SK-N-MC (cell line): Measurements from ENCODE around the gene AGMO.

Experiments
- DNase-seq: peaks from one replicate; pipeline ENCODE4 v3.0.0-alpha.2; 2011; ENCODE audit warnings: low read depth, low spot score
- H3K27ac ChIP-seq: fragments of 200-600 bp; sonication (generic); 2 replicates; pipeline ENCODE4 v1.5.1; 2016; ENCODE audit warnings: mixed run types
- H3K36me3 ChIP-seq: fragments of 200-600 bp; sonication (generic); 2 replicates; pipeline ENCODE4 v1.6.1; 2017; ENCODE audit warnings: antibody characterized with exemption, low read length, mixed read lengths; ENCODE audit not compliant: insufficient read depth
- H3K4me3 ChIP-seq: fragments of 200-600 bp; sonication (generic); 2 replicates; pipeline ENCODE4 v1.5.1; 2016
- H3K9ac ChIP-seq: fragments of 200-600 bp; sonication (generic); 2 replicates; pipeline ENCODE4 v1.8.0; 2017; ENCODE audit warnings: mixed run types, mixed read lengths; ENCODE audit not compliant: insufficient read length
- H3K9me3 ChIP-seq: fragments of 200-600 bp; sonication (generic); 2 replicates; pipeline ENCODE4 v1.6.1; 2017; ENCODE audit warnings: low read depth, mild to moderate bottlenecking, antibody characterized with exemption, low read length, moderate library complexity, mixed read lengths
- EZH2 ChIP-seq: fragments of 200-600 bp; sonication (generic); IDR thresholded peaks from one replicate; pipeline ENCODE4 v1.6.1; 2017; ENCODE audit warnings: antibody characterized with exemption
- FOXP2 ChIP-seq: optimal IDR thresholded peaks from 2 replicates; pipeline ENCODE3; 2011; ENCODE audit warnings: mild to moderate bottlenecking, moderate library complexity; ENCODE audit not compliant: insufficient read depth; ENCODE audit errors: extremely low read length, control extremely low read depth
- POLR2AphosphoS5 ChIP-seq: IDR thresholded peaks from 2 replicates; pipeline ENCODE4 v1.6.1; 2012; ENCODE audit warnings: mild to moderate bottlenecking, low read depth, low read length, borderline replicate concordance

AGMO gene

DNA sequence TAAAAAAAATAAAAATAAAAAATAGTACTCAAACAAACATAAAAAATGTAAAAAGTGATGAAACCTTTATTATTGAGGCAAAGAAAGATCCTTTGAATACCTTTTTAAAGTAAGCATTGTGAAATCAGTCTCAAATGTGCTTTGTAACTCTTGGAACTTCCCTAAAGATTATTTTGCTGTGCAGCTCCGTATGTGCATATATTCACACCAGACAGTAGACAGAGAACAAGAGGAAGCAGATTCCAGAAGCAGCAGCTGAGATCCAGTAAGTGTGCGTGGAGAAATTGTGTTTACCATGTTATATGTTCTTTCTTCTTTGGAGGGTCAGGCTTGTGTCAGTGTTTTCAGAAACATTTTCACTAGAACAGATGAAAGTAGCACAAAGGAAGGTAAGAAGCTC is 324.9 kb downstream of the AGMO start:
- TF ChIP-seq EZH2, result no peak
- TF ChIP-seq FOXP2, result no peak
- no peak for TF ChIP-seq POLR2AphosphoS5
- no peak overlapping the region for H3K4me3 ChIP-seq
- DNase-seq, result no peak
- no peaks in the 10 kb centered on the region for H3K9me3 ChIP-seq
- H3K36me3 ChIP-seq, result no peaks in the 10 kb centered on the region
- H3K9ac ChIP-seq, result no peak overlapping the region
- H3K27ac ChIP-seq, result no peak overlapping the region

DNA sequence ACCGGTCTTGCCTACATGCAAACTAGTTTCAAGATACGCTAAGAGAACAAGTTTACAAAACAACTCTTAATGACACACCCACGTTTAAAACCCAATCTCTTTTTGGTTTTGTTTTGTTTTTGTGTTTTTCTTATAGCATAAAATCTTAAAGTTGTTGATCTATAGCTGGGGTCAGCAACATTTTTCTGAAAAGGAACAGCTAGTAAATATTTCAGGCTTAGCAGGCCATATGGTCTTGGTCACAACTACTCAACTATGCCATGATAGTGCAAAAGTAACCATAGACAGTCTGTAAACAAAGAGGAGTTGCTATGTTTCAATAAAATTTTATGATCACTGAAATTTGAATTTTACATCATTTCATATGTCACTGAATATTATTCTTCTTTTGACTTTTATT is 327.4 kb downstream of the AGMO start:
- H3K36me3 ChIP-seq, result no peaks in the 10 kb centered on the region
- H3K9me3 ChIP-seq, result no peaks in the 10 kb centered on the region
- no peak overlapping the region for H3K9ac ChIP-seq
- DNase-seq, result no peak
- TF ChIP-seq EZH2 (no peak), FOXP2 (no peak), POLR2AphosphoS5 (no peak)
- no peak overlapping the region for H3K27ac ChIP-seq
- no peak overlapping the region for H3K4me3 ChIP-seq

DNA sequence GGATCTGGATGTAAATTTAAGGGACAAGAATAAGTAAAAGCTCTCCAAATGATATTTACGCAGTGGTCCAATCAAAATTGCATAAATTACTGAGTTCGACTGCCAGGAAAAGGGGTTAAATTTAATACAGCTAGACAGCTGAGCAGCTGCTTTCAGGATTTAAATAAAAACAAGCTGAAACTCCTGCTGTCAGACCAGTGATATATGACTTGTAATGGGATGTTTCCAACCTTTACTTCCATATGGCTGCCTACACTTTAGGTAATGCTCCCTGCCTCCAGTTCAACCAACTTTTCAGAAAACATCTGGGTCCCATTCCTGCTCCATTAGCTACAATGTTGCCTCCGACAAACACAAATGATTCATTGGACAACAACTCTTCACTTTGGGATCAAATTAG is 333.0 kb downstream of the AGMO start:
- DNase-seq, result no peak
- Histone ChIP-seq H3K4me3 (no peak overlapping the region), H3K9me3 (no peaks in the 10 kb centered on the region), H3K36me3 (no peaks in the 10 kb centered on the region), H3K9ac (no peak overlapping the region), H3K27ac (no peak overlapping the region)
- TF ChIP-seq FOXP2, result no peak
- TF ChIP-seq EZH2, result no peak
- TF ChIP-seq POLR2AphosphoS5, result no peak

DNA sequence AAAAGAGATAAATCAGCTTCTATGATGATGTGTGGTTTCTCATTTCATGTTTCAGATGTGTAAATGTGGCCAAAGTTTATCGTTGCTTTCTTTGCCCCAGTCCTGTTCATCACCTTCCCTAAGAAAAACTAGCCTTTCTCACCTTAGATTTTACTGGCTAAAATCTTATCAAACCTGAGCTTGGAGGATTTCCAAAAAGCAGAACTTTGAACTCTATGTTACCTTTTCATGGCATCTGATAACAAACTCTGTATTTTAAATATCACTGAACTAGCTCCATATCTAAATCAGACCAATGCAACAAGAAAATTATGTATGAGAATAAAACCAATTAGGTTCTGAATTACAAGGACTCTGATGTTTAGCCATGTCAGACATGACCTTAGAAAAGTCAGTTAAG is 335.8 kb downstream of the AGMO start:
- TF ChIP-seq POLR2AphosphoS5, result no peak
- no peak for TF ChIP-seq FOXP2
- TF ChIP-seq EZH2, result no peak
- no peaks in the 10 kb centered on the region for H3K36me3 ChIP-seq
- H3K9me3 ChIP-seq, result no peaks in the 10 kb centered on the region
- H3K9ac ChIP-seq, result no peak overlapping the region
- H3K27ac ChIP-seq, result no peak overlapping the region
- no peak for DNase-seq
- H3K4me3 ChIP-seq, result no peak overlapping the region

DNA sequence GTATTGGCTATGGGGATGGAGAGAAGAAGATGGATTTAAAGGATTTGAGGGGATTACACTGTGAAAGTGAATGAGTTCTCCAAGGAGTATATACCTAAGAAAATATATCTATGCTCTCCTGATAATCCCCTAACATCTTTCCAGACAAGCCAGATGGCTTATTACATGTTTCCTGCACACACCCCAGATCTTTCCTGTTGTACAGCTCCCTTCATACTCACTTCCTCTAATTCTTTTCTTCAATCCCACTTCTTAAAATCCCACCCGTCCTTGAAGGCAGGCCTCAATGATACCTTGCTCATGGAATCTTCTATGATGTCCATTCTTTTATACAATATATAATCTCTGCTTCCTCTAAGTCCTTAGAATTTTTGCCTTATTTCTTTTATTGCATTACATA is 342.1 kb downstream of the AGMO start:
- no peak for TF ChIP-seq EZH2
- Histone ChIP-seq H3K9ac (no peak overlapping the region), H3K4me3 (no peak overlapping the region), H3K9me3 (no peaks in the 10 kb centered on the region), H3K36me3 (no peaks in the 10 kb centered on the region), H3K27ac (no peak overlapping the region)
- no peak for DNase-seq

DNA sequence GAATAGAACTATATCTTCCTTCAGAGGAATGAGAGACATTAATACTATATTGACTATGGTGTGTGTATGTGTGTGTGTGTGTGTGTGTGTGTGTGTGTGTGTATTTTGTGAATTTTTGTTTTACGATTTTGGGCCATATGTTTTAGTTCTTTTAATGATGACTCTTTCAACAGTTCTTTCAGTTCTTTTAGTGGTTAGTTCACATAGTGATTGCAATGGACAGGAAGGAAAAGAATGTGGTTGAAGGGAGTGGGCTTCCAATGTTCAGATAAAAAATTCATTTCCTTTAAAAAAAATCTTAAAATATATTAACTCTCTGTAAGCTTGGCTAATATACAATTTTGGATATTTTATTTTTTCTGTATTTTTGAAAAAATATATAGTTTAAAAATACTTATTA is 343.6 kb downstream of the AGMO start:
- no peaks in the 10 kb centered on the region for H3K36me3 ChIP-seq
- no peak overlapping the region for H3K9ac ChIP-seq
- no peak for DNase-seq
- no peak for TF ChIP-seq POLR2AphosphoS5
- TF ChIP-seq FOXP2, result no peak
- TF ChIP-seq EZH2, result no peak
- no peak overlapping the region for H3K4me3 ChIP-seq
- H3K27ac ChIP-seq, result no peak overlapping the region; the same call in 1 of the 2 replicates
- H3K9me3 ChIP-seq, result no peaks in the 10 kb centered on the region

DNA sequence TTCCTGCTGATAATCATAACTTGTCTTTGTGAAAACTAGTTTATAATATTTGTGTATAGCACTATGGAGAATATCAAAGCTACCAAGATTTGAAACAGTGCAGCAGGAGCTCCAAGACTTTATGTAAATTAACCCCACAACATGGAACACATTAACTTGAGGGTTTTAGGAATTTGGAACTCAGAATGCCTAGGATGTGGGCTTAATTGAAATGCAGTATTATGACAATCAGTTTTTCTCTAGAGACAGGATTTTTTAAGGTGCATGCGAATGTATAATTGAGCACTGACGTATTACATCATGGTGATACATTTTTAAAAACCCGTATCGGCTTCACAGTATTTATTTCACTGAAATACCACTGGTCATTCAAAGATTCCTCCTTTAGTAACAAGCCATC is 346.2 kb downstream of the AGMO start:
- DNase-seq, result peak; percentile 88
- peak overlapping the region; percentile 77 for H3K4me3 ChIP-seq
- H3K27ac ChIP-seq, result peak overlapping the region; percentile 96
- H3K9me3 ChIP-seq, result no peaks in the 10 kb centered on the region
- H3K36me3 ChIP-seq, result no peaks in the 10 kb centered on the region
- TF ChIP-seq FOXP2 (no peak), EZH2 (no peak), POLR2AphosphoS5 (no peak; the same call in 1 of the 2 replicates)
- peak overlapping the region; percentile 39 for H3K9ac ChIP-seq

DNA sequence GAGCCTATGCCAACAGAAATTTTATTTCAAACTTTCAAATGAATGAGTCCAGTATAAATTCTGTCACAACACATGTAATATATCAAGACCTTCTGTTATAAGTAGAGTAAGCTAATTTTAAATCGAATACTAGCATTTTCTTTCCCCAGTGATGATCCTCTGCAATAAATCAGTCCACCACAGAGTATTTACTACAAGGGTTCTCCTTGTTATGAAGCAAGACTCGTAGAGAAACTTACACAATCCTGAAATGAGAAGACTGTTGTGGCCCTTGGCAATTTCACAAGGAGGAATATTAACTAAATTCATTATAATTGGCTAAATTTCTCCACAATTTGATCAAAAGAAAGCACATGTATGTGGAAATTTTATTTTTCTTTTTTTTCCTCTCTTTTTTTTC is 346.8 kb downstream of the AGMO start:
- H3K9me3 ChIP-seq, result no peaks in the 10 kb centered on the region
- H3K36me3 ChIP-seq, result no peaks in the 10 kb centered on the region
- peak overlapping the region; percentile 77 for H3K4me3 ChIP-seq
- DNase-seq, result peak; percentile 85
- peak overlapping the region; percentile 39 for H3K9ac ChIP-seq
- TF ChIP-seq FOXP2 (no peak), POLR2AphosphoS5 (peak; percentile 30; the same call in 1 of the 2 replicates), EZH2 (no peak)
- peak overlapping the region; percentile 96 for H3K27ac ChIP-seq

DNA sequence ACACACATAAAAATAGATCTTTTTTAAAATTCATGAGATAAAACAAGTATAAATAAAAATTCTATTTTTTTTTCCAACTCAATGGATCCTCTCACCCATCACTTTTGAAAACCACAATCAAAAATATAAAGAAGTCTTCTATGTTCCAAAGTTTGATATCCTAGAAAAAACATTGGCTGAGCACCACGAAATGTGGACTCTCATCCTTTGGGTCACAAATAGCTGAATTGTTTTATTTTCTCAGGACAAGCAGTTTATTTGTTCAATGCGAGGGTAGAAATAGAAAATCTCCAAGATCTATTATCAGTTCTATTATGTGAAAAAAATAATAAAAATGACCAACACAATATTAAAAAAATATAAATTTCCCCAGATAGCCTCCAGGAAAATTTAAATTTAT is 348.7 kb downstream of the AGMO start:
- H3K36me3 ChIP-seq, result no peaks in the 10 kb centered on the region

DNA sequence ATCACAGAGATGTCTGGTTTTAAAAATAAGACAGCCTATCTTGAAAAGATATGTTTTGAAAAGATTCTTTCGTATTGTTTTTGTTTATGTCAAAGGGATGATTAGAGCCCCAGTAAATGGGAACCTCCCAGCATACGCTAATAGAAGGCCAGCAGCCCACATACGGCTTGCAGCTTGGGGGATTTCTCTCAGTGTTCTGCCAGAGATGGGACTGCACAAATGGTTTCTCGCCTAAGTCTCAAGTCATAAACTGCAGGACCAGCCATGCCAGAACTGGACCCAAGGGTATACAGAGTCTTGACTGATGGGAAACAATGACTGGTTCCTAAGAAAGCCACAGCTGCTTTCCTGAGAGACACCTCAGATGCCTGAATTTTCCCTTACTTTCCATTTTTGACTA is 352.4 kb downstream of the AGMO start:
- Histone ChIP-seq H3K4me3 (no peak overlapping the region), H3K9ac (no peak overlapping the region), H3K9me3 (no peaks in the 10 kb centered on the region), H3K36me3 (no peaks in the 10 kb centered on the region), H3K27ac (no peak overlapping the region)
- TF ChIP-seq EZH2 (no peak), FOXP2 (no peak), POLR2AphosphoS5 (no peak)
- no peak for DNase-seq

More for the DNA sequence above, 348.7 kb downstream of the AGMO start:
- no peak overlapping the region for H3K9ac ChIP-seq
- DNase-seq, result no peak
- no peaks in the 10 kb centered on the region for H3K9me3 ChIP-seq
- no peak overlapping the region for H3K4me3 ChIP-seq
- no peak for TF ChIP-seq FOXP2
- TF ChIP-seq EZH2, result no peak
- no peak for TF ChIP-seq POLR2AphosphoS5
- no peak overlapping the region for H3K27ac ChIP-seq
